Sigmoid colon (tissue), 7 donors: ENCODE data around the gene GAS5. TPM values are rescaled to one million over a fixed set of nuclear protein-coding genes. Genes with fewer than 3 reads are reported as not detected.
"Not testable (repeated sequence)": the region's sequence is repeated elsewhere in the genome, so short reads cannot be mapped to it uniquely, and the experiment has no call there.

Experiments used
- DNase-seq: peaks from one replicate; pipeline ENCODE4 v3.0.0-alpha.2; 2019
- H3K27ac ChIP-seq, 4 donors: fragments of 200-600 bp; sonication (generic); one replicate each; pipeline ENCODE4 v1.5.1; 2016 to 2019; ENCODE audit warnings: mild to moderate bottlenecking in 1 of 4
- H3K27me3 ChIP-seq, 3 donors: fragments of 200-600 bp; sonication (generic); one replicate each; pipeline ENCODE4 v1.5.1; 2019; ENCODE audit warnings: mild to moderate bottlenecking in 1 of 3
- H3K36me3 ChIP-seq, 4 donors: fragments of 200-600 bp; sonication (generic); one replicate each; pipeline ENCODE4 v1.5.1; 2016 to 2019
- H3K4me1 ChIP-seq, 4 donors: fragments of 200-600 bp; sonication (generic); one replicate each; pipeline ENCODE4 v1.5.1; 2017 to 2019
- H3K4me3 ChIP-seq, 4 donors: fragments of 200-600 bp; sonication (generic); one replicate each; pipeline ENCODE4 v1.5.1; 2017 to 2019; ENCODE audit warnings: mild to moderate bottlenecking in 2 of 4, moderate library complexity in 1 of 4
- H3K9me3 ChIP-seq, 4 donors: fragments of 200-600 bp in 3 of 4; sonication (generic) in 3 of 4; one replicate each; pipeline versions ENCODE4 v1.5.1 to v1.6.1; 2013 to 2019
- EP300 ChIP-seq, 4 donors: sonication (generic); formaldehyde crosslinking; IDR thresholded peaks; one replicate each; pipeline ENCODE4 v1.6.1; 2017; ENCODE audit warnings: antibody characterized with exemption in 4 of 4
- POLR2A ChIP-seq, 2 donors: fragments of 450-650 bp; IDR thresholded peaks; one replicate each; pipeline ENCODE4 v1.6.1; 2016; ENCODE audit warnings: antibody characterized with exemption in 2 of 2, mild to moderate bottlenecking in 2 of 2, moderate library complexity in 2 of 2
- POLR2AphosphoS5 ChIP-seq, 4 donors: sonication (generic); formaldehyde crosslinking; IDR thresholded peaks; one replicate each; pipeline ENCODE4 v1.6.1; 2017; ENCODE audit warnings: antibody characterized with exemption in 4 of 4
- WGBS, 2 donors: extraction: QIAGEN DNeasy Blood & Tissue Kit; methylation state at CpG; one replicate each; pipeline ENCODE4 v1.1.7; 2013; 5-methylcytosine and 5-hydroxymethylcytosine counted together
- intact Hi-C: fragments of 100-400 bp; cut with DNase I; formaldehyde crosslinking; loops from one replicate; pipeline ENCODE4 v1.15.1; 2023
- polyA plus RNA-seq, 3 donors: library from polyadenylated mRNA; stranded (reverse); fragments of 200-250 nt; gene quantifications; one replicate each; pipeline ENCODE4 v1.2.3, GENCODE V29; 2013
- total RNA-seq, 4 donors: library from RNA; depleted of rRNA; stranded (reverse); fragments of >200 nt; gene quantifications; one replicate each; pipeline ENCODE4 v1.1.0, GENCODE V29; 2016
- TF ChIP-seq, protein P1 (sequence below), 4 experiments: fragments of 450-650 bp in 3 of 4; fragments of 200-600 bp in 1 of 4; IDR thresholded peaks; one replicate each; pipeline ENCODE4 v1.5.1; 2016 to 2019; ENCODE audit warnings: antibody characterized with exemption in 4 of 4, mild to moderate bottlenecking in 3 of 4, moderate library complexity in 2 of 4
- donor health status: healthy with polysubstance abuse.
- donor health status: Bipolar disorder and iron deficiency.
- donor health status: healthy.

The GAS5 gene
- total and polyA plus RNA-seq, 7 donors = 323 to 804 (median 489) TPM

DNA sequence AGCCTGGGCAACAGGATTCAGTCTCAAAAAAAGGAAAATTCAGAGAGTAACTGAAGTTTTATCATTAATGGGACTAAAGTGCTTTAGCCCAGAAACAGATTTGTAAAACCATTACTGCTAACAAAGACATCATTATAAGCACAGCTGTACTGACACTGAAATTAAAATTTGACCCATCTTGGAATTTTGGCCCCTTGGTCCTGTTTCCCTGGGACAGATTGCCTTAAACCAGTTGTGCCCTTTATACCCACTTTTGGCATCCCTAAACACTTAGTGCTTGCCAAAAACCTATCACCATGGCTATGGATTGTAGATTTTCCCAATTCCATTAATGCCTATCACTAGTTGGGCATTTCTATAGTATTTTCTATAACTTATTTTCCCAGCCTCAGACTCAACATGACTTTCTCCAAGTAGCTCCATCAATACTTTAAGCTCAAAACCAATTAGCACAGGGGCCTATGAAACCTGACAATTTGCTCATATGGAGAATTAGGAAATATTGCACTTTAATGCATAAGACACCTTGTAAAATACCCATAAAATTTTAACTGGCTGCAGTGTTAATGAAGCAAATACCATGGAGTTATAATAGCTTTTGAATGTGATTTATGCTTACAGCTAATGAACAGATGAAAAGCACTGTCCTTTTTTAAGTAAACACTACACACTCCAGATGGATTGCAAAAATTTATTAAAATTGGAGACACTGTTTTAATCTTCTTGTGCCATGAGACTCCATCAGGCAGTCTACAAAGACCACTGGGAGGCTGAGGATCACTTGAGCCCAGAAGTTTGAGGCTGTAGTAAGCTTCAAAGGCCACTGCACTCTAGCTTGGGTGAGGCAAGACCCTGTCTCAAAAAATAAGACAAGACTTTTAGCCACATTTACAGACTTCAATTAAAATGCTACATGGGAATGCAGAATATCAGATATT lies 4.3 kb downstream of the GAS5 start:
- Histone ChIP-seq H3K27ac (no peak overlapping the region), H3K9me3 (no peaks in the 10 kb centered on the region), H3K27me3 (no peaks in the 10 kb centered on the region), H3K4me1 (peaks cover 0 to 23% (median 19%) of the 10 kb centered on the region in 4 donors), H3K4me3 (no peak overlapping the region), H3K36me3 (peaks cover 8 to 80% (median 31%) of the 10 kb centered on the region in 4 donors)
- no peak for DNase-seq
- intact Hi-C loops = loop anchor here (10.0 kb wide), 1 partner anchor 389 kb away; the partner anchor contains the start of gene PRDX6
- TF ChIP-seq EP300 (IDR thresholded peaks at IDR 0.05) (no peak), POLR2A (IDR thresholded peaks at IDR 0.05) (no peak), POLR2AphosphoS5 (IDR thresholded peaks at IDR 0.05) (no peak)
- TF ChIP-seq, protein P1, sequence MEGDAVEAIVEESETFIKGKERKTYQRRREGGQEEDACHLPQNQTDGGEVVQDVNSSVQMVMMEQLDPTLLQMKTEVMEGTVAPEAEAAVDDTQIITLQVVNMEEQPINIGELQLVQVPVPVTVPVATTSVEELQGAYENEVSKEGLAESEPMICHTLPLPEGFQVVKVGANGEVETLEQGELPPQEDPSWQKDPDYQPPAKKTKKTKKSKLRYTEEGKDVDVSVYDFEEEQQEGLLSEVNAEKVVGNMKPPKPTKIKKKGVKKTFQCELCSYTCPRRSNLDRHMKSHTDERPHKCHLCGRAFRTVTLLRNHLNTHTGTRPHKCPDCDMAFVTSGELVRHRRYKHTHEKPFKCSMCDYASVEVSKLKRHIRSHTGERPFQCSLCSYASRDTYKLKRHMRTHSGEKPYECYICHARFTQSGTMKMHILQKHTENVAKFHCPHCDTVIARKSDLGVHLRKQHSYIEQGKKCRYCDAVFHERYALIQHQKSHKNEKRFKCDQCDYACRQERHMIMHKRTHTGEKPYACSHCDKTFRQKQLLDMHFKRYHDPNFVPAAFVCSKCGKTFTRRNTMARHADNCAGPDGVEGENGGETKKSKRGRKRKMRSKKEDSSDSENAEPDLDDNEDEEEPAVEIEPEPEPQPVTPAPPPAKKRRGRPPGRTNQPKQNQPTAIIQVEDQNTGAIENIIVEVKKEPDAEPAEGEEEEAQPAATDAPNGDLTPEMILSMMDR (IDR thresholded peaks at IDR 0.05) = no peak

DNA sequence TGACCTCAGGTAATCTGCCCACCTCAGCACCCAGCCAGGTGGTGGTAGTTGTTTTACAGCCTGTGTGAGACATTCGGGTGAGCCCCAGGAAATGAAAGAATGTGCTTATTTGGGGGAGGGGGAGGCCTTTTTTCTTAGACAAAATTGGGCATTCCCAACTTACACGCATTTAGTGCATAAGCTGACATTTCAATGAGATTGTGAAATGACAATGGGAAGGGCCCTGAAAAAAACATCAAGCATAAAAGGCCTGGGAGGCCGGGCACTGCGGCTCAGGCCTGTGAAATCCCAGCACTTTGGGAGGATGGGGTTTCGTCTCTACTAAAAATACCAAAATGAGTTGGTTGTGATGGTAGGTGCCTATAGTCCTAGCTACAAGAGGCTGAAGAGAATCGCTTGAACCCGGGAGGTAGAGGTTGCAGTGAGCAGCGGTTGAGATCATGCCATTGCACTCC lies 5.0 kb downstream of the GAS5 start:
- no peak overlapping the region for H3K27ac ChIP-seq
- TF ChIP-seq EP300 (IDR thresholded peaks at IDR 0.05) = no peak
- TF ChIP-seq POLR2AphosphoS5 (IDR thresholded peaks at IDR 0.05) = no peak
- no peak for TF ChIP-seq POLR2A (IDR thresholded peaks at IDR 0.05)
- TF ChIP-seq, protein P1 (IDR thresholded peaks at IDR 0.05) = no peak
- WGBS, 2 donors = 74% methylated on average over 8 of the region's 8 CpGs

DNA sequence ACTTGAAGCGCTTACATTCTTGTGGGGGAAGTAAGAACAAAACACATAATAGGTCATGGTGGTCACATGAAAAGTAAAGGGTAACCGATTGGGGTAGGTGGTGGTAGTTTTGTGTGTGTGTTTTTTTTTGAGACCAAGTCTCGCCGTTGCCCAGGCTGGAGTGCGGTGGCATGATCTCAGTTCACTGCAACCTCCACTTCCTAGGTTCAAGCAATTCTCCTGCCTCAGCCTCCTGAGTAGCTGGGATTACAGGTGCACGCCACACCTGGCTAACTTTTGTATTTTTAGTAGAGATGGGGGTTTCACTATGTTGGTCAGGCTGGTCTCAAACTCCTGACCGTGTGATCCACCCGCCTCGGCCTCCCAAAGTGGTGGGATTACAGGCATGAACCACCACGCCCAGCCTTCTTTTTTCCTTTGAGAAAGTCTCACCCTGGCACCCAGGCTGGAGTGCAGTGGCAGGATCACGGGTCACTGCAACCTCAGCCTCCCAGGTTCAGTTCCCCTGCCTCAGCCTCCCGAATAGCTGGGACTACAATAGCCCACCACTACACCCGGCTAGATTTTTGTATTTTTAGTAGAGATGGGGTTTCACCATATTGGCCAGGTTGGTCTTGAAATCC lies 5.5 kb downstream of the GAS5 start:
- Histone ChIP-seq H3K4me1 (peaks cover 0 to 22% (median 17%) of the 10 kb centered on the region in 4 donors), H3K36me3 (peaks cover 14 to 92% (median 34%) of the 10 kb centered on the region in 4 donors)
- intact Hi-C loops = loop anchor here (10.0 kb wide), 1 partner anchor 387 kb away; the partner anchor contains the start of gene PRDX6
- not testable (repeated sequence) for H3K4me3 ChIP-seq, H3K27ac ChIP-seq, DNase-seq, H3K27me3 ChIP-seq, H3K9me3 ChIP-seq
- WGBS, 2 donors = 82 to 84% methylated on average over 13 of the region's 13 CpGs

More for the DNA sequence above, 5.0 kb downstream of the GAS5 start:
- Histone ChIP-seq H3K9me3 (no peaks in the 10 kb centered on the region), H3K4me1 (peaks cover 0 to 23% (median 19%) of the 10 kb centered on the region in 4 donors), H3K36me3 (peaks cover 12 to 87% (median 34%) of the 10 kb centered on the region in 4 donors), H3K4me3 (no peak overlapping the region), H3K27me3 (no peaks in the 10 kb centered on the region)
- DNase-seq = no peak
- intact Hi-C loops = loop anchor here (10.0 kb wide), 1 partner anchor 388 kb away; the partner anchor contains the start of gene PRDX6

DNA sequence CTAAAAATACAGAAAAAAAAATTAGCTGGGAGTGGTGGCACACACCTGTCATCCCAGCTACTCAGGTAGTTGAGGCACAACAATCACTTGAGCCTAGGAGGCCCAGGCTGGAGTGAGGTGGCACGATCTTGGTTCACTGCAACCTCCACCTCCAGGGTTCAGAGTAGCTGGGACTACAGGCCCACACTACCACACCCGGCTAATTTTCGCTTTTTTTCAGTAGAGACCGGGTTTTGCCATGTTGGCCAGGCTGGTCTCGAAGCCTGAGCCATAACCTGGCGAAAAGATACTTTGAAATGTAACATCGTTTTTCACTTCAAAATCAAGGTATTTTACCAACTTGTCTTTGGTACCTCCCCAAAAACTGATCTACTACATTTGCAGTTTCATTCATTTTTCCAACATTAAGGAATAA lies 6.1 kb downstream of the GAS5 start:
- H3K27ac ChIP-seq = no peak overlapping the region
- no peaks in the 10 kb centered on the region for H3K27me3 ChIP-seq
- H3K4me3 ChIP-seq = no peak overlapping the region
- no peak for DNase-seq
- peaks cover 0 to 17% (median 12%) of the 10 kb centered on the region in 4 donors for H3K4me1 ChIP-seq
- no peak for TF ChIP-seq EP300 (IDR thresholded peaks at IDR 0.05)
- TF ChIP-seq, protein P1 (IDR thresholded peaks at IDR 0.05) = no peak
- no peak for TF ChIP-seq POLR2AphosphoS5 (IDR thresholded peaks at IDR 0.05)
- TF ChIP-seq POLR2A (IDR thresholded peaks at IDR 0.05) = no peak
- 90% methylated on average over 7 of the region's 7 CpGs for WGBS, 2 donors
- peaks cover 14 to 97% (median 34%) of the 10 kb centered on the region in 4 donors for H3K36me3 ChIP-seq
- intact Hi-C loops = loop anchor here (10.0 kb wide), 1 partner anchor 387 kb away; the partner anchor contains the start of gene PRDX6
- no peaks in the 10 kb centered on the region for H3K9me3 ChIP-seq

DNA sequence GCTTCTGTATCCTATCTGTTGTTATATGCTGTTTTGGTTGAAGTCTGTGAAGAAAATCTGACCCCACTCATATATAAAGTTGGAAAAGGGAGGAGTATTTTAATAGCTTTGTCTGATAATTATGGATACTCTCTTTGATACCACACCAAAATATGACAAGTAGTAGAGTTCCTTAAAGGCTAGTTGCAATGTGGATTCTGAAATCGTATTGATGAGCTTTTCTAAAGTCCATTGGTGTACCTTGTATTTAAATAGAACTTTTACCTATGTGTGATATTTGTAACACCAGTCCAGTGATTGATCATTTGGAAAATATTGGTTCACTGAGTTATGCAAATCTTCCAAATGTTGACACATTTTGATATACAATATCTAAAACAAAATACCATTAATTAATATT lies 7.7 kb downstream of the GAS5 start:
- intact Hi-C loops = loop anchor here (10.0 kb wide), 1 partner anchor 385 kb away; the partner anchor contains the start of gene PRDX6
- H3K4me1 ChIP-seq = peaks cover 0 to 3% (median 0%) of the 10 kb centered on the region in 4 donors
- peaks cover 14 to 97% (median 32%) of the 10 kb centered on the region in 4 donors for H3K36me3 ChIP-seq
- no peak overlapping the region for H3K4me3 ChIP-seq
- DNase-seq = no peak
- TF ChIP-seq, protein P1 (IDR thresholded peaks at IDR 0.05) = no peak
- no peak for TF ChIP-seq POLR2AphosphoS5 (IDR thresholded peaks at IDR 0.05)
- TF ChIP-seq EP300 (IDR thresholded peaks at IDR 0.05) = no peak
- no peak for TF ChIP-seq POLR2A (IDR thresholded peaks at IDR 0.05)
- no peaks in the 10 kb centered on the region for H3K9me3 ChIP-seq
- WGBS, 2 donors = 90 to 91% methylated on average over 1 of the region's 1 CpG
- H3K27me3 ChIP-seq = no peaks in the 10 kb centered on the region
- H3K27ac ChIP-seq = no peak overlapping the region

DNA sequence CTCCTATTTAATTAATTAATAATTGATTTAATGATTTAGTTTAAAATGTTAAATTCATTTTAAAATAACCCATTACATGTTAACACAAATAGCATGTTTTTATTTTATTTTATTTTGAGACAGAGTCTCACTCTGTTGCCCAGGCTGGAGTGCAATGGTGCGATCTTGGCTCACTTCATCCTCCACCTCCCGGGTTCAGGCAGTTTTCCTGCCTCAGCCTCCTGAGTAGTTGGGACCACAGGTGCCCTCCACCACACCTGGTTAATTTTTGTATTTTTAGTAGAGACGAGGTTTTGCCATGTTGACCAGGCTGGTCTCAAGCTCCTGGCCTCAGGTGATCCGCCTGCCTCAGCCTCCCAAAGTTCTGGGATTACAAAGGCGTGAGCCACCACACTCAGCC lies 8.2 kb downstream of the GAS5 start:
- peaks cover 17 to 97% (median 27%) of the 10 kb centered on the region in 4 donors for H3K36me3 ChIP-seq
- H3K4me1 ChIP-seq, H3K9me3 ChIP-seq, intact Hi-C loops, H3K27ac ChIP-seq, H3K4me3 ChIP-seq, DNase-seq, H3K27me3 ChIP-seq: not testable (repeated sequence)
- WGBS, 2 donors = 94 to 96% methylated on average over 5 of the region's 5 CpGs
